Germinal center (tissue), 1 donor: Measurements from ENCODE around the gene IL22RA1.

Experiments
- DNase-seq: peaks from one replicate; pipeline ENCODE4 v3.0.0; 2012; ENCODE audit warnings: mixed read lengths, low spot score

Gene IL22RA1

DNA sequence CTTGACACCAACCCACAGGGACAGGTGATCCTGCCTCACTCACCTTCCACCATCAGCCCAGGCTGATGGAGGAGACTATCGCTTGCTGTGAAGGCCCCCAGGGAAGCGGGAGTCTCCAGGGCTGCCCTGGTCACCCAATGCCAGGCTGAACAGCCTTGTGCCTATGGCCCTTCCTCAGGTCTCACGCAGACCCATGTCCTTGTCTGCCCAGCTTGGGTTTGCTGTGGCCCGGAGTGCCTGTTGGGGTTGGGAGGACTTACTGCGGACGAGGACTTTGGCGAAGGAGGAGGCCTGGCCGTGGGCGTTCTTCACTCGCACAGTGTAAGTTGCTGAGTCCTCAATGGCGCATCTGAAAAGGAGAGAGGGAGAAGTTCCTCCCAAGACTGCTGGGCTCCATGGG lies 45.3 kb downstream of the IL22RA1 start:
- DNase-seq, result no peak

DNA sequence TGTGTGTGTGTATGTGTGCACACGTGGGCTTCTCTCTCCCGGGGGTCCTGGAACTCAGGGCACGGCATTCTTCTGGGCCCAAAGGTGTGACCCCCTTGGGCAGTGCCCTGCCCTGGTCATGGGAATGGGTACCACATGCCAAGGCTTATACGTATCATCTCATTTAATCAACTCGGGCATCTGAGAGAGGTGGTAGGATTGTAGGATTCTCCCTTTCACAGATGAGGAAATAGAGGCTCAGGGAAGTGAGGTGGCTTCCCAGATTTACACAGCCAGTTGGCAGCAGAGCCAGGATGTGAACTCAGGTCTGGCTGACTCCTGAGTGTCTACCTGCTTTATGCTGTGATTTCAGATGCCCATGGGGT lies 46.2 kb downstream of the IL22RA1 start:
- DNase-seq, result no peak

DNA sequence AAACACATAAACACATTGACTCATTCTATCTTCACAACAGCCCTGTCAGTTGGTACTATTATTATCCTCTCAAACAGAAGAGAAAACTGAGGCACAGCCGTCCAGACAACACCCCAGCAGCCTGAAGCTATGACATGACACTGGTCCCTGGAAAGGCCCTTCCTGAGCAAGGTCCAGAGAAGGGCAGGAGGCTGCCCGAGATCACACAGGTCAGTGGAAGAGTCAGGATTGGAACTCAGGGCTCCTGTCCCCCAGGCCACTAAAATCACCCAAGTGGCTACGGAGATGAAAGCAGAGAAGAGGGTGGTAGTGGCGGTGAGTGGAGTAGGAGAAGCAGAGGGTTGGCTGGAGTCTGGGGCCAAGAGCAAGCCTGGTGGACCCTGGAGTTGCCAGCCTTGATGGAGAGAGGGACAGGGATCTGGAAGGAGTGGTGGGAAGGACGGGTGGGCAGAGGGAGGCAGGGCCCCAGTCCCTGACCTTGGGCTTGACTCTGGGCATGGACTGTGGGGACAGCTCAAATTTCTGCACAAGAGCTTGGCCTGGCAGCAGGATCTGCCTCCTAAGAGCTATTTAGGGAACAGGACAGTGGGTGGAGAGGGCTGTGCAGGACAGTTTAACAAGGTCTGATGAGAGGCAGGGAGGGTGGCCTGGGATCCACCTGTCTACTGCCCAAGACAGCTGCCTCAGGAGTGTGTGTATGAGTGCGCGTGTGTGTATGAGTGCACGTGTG lies 46.8 kb downstream of the IL22RA1 start:
- no peak for DNase-seq

DNA sequence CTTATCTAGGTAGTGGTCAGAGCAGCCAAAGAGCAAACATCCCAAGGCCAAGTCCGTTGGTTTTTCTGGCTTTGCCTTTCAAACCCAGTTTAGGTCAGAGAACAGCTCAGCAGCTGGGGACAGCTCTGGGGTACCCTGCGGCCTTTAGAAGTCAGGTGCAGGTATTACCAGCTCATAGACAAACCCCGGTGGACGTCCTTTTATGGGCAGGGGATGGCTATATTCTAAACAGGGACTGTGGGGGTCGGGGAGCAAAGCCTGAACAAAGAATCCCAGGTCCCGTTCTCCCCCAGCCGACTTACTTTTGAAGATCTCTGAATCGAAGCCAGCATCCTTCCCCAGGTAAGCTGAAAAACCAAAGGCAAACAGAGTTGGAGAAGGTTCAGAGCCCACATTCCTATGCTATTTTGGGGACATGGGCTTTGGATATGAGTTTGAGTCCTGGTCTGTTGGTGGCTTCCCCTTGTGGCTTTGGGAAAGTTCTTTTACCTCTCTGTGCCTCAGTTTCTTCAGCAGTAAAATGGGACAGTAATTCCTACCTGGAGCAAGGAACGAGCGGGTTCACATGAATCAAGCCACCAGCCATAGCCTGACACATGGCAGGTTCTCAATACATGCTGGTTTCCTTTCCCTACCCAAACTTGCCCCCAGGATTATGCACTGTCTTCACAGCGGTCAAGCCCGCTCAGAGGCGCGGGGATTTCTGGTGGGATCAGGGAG lies 47.6 kb downstream of the IL22RA1 start:
- DNase-seq, result no peak

DNA sequence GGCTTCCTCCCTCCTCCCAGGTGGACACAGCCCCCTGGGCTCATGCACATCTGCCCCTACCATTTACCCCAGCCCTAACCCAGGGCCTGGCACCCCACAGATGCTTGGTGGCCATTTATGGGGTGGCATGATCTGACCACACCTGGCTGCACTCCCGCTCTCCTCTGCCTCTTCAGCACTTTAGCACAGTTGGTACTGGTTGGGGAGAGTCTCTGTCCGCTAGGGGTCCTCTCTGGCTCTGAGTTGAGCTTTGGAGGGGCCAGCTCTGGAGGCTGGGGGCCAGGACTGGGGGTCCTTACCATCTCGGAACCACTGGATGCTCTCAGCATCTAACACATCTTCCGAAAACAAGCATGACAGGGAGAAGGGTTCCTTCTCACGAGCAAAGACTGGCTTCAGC lies 48.4 kb downstream of the IL22RA1 start:
- DNase-seq, result no peak

DNA sequence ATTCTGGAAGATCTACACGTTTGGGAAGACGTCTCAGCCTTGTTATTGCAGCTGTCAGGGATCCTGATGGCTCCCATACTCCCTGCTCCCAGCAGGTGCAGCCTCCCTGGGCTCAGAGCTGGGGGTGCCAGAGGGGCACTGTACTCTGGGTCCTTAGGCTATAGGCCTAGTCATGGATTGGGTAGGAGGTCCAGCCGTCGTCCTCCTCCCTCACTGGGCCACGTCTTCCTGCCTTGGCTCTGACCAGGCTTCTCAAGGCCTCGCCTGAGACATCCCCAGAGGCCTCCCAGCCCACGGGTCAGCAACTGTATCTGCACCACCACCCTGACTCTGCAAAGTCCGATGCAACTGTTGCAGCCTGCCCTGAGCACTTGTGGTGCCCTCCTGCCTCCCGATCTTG lies 49.2 kb downstream of the IL22RA1 start:
- no peak for DNase-seq

DNA sequence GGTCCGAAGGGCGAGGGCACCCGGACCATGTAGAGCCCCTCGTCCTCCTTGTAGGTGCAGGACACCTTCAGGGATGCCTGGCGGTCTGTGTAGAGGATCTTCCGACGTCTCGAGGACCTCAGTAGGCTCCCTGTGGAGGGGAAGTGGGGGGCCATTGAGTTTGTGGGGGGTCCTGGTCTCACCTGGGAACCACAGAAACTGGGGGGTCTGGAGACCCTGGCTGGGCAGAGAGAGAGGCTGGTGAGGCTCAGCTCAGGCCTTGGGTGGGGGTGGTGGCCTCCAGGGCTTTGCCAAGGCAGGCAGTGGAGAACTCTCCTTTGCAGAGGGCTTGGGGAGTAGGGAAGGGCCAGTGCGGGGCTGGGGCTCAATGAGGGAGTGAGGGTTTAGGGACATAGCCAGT lies 50.0 kb downstream of the IL22RA1 start:
- no peak for DNase-seq

DNA sequence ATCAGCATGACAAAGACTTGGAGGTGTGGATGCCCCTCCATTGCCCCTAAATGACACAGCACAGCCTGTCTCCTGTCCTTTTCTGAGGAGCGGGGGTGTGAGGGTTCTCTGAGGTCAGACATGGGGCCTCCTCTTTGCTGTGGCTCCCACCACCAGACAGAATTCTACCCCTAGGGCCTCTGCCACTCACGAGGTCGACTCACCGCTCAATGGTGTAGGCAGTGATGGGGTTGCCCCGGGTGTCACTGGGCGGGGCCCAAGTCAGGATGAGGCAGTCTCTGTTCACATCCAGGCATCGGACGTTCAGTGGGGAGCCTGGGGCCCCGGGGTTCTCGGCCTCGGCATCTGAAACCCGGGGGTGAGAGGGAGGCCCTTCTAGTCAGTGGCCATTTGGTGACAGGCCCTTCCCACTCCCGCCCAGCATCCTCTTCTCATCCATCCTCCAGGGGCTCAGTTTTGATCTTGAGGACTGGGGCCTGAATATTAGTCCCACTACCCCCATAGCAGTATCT lies 50.9 kb downstream of the IL22RA1 start:
- DNase-seq, result no peak

DNA sequence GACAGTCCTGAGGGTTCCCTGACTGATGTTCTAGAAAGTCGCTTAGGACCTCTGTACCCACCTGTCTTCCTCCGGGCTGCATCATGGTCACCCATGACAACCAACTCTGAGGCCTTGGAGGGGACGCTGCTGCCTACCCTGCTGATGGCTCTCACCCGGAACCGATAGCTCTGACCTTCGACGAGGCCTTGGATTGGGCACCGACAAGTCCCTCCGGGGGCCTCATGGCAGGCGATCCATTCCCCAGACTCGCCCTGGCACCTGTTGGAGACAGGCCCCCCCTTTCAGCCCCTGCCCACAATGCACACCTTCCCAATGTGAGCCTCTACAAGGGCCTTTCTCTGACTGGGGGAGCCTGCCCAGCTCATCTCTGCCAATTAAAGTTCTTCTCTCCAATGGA lies 52.2 kb downstream of the IL22RA1 start:
- DNase-seq, result no peak

DNA sequence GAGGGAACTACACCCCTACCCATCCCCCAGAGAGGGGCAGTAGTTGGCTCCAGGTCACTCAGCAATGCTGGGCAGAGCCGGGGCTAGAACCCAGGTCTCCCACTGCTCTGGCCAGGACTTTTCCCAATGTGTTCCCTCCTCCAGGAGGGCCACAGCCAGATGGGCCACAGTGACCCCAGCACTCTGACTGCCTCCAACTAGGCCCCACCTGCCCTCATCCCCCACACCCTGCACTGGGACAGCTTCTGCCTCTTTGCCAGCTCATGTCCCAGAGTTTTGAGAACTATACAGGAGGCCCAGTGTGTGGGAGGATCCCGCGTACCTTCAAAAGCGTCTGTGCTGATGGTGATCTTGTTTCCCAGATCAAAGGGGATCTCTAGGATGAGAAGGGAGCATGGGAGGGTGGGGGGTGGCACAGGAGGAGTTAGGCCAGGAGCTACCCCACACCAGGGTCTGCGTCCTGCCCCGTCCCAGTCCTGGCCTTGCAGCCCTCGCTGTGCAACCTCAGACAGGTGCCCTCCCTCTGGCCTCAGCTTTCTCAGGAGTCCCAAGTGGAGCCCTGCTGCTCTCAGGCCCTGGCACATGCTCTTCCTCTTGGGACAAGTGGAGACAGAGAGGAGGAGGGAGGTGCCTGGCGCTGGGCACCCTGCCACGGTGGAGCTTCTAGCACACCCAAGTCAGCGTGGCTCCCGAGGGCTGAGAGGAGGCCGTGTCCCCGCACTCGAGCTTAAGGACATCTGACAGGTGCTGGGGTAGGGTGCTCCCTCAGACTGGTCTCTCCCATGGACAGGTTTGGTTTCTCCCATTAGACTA lies 53.0 kb downstream of the IL22RA1 start:
- DNase-seq, result no peak

DNA sequence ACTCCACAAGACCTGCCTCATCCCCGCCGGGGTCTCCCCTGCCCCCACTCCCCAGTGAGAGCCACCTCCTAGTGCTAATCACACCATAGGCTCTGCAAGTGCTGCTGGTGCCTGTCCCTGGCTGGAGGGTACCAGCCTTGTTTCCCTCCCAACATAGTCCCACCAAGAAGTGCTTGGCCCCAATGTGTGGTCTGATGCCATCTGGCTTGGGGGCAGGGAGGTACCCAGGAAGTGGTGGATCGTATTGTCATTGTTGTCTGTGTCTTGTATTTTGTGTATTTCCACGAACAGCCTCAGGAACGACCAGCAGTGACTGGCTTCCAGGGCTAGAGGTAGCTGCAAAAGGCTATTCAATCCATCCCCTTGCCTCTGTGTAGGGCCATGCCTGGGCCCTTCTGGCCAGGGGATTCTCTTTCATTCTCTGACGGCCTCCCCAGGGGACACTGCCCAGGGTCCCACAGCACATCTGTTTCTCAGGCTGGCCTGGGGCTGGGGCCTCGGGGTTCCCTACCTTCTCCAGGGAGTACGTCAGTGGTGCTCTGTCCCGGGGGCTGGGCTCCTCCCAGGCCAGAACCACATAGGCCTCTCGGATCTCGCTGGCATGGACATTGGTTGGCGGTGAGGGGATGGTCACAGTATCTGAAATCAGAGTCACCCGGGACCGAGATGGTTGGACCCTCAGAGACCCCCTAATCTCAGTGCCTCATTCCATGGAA lies 53.8 kb downstream of the IL22RA1 start:
- DNase-seq, result no peak

DNA sequence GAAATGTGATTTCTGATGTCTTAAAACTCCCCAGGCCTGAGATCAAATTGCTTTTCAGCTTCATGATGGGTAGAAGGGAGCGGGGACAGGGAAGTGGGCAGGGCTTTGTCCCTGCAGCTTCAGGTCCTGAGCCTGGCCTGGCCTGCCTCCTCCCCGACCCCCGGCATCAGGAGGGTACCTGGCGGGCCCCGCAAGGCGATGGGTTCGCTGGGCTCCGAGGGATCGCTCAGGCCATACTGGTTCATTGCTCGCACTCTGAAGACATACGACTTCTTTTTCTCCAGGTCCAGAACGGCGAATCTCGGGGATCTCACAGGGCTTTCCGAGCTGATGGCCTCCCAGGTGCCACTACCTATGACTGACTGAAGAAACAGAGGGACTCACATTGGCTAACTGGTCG lies 56.5 kb downstream of the IL22RA1 start:
- DNase-seq, result no peak

DNA sequence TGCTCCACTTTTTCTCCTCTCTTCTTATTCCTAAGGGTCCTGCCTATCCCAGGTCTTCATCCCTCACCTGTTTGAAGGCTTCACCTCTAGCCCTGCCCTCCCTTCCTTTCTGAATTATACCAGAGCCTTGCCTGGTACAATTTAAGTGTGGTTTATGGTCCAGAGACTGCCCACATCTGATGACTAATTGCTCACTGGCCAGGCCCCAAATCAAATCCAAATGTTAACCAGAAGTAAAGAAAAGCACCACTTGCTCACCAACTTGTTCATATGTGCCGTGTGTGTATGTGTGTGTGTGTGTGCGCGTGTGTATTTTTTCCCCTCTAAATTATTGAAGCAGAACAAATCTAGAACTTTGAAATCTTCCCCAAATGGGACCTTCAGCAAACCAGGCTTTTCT lies 57.4 kb downstream of the IL22RA1 start:
- no peak for DNase-seq

DNA sequence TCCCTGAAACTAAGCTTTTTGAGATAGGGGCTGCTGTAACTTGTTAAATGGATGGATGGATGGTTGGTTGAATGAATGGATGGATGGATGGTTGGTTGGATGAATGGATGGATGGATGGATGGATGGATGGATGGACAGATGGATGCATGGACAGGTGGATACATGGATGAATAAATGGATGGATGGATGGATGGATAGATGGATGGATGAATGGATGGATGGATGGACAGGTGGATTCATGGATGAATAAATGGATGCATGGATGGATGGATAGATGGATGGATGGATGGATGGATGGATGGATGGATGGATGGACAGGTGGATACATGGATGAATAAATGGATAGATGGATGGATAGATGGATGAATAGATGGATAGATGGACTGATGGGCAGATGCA lies 57.9 kb downstream of the IL22RA1 start:
- DNase-seq, result no peak

DNA sequence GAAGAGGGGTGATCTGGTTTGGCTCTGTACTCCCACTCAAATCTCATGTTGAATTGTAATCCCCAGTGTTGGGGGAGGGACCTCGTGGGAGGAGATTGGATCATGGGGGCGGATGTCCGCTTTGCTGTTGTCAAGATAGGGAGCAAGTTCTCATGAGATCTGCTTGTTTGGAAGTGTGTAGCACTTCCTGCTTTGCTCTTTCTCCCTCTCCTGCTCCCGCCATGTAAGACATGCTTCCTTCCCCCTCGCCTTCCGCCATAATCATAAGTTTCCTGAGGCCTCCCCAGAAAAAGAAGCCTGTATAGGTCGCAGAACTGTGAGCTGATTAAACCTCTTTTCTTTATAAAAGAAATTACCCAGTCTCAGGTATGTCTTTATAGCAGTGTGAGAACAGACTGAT lies 58.9 kb downstream of the IL22RA1 start:
- DNase-seq, result no peak

DNA sequence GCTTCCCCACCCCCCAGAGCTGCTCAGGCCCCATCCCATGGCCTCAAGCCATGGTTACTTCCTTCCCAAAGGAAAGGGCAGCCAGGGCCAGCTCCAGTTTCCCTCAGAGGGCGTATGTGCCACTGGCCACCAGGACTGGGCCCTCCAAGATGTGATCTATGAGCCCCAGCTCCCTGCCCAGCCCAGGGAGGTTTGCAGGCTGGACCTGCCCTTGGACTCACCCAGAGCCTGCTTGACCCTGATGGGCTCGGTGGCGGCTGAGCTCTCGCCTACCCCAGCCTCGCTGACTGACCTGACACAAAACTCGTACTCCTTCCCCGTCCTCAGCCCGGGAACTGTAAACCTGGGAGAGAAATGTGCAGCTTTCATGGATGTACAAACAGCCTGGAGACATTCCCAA lies 60.6 kb downstream of the IL22RA1 start:
- DNase-seq, result no peak

DNA sequence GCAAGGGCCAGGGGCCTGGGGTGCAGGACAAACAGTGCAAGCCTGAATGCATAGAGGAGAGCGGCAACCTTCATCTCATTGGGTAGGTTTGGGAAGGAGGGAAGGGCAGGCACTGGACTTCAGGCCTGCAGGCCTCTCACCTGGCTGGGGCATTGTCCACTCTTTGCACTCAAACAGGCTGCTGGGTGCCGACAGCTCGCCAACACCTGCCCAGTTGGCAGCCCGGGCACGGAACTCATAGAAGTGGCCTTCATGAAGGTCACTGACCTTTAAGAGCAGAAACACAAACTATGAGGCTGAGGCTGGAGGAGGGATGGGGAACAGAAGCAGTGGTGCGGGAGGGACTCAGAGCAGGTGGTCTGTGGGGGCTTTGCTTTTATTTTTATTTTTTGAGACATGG lies 61.8 kb downstream of the IL22RA1 start:
- no peak for DNase-seq

DNA sequence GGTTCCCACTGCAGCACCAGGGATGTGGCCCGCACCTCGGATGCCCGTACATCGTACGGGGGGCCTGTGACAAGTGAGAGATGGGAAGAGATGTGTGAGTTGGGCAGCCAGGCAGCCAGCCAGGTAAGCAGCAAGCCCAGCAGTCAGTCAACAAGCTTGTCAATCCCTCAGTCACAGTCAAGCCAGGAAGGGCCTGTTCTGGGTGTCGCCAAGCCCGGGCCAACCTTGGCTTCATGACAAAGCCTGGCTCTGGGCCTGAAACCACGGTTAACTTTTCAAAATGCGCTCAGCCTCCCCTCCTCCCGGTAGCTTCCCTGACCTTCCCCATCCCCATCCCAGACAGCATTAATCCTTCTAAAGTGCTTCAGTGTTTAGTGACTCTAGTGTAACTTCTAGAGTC lies 62.8 kb downstream of the IL22RA1 start:
- no peak for DNase-seq

DNA sequence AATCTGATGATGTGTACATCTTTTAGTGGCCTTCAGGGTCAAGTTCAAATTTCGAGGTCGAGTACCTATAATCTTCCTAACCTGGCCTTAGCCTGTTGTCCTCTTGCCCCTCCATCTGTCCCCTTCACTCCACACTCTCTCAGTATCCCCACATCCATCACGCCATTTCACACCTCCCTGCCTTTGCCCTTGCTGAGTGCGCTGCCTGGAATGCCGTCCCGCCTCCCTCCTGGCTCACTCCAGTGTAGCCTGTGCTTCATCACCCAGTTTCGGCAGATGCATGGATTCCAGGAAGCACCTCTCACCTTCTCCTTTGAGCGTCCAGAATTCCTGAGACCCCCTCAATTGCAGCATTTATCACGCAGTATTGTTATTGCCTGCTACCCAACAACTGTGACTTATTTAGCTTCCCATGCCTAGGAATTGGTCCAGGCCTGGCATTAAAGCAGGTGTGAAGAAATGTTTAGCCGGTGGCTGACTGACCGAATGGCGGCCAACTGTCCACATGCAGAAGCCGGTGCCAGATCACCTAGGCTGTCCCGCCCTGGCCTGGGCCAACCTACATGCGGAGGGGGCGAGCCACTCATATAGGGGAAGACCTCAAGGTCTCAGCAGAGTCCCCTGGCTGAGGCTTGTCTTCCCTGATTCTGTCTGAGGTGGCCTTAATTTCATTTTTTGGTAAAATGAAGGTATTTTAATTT lies 65.5 kb downstream of the IL22RA1 start:
- no peak for DNase-seq

DNA sequence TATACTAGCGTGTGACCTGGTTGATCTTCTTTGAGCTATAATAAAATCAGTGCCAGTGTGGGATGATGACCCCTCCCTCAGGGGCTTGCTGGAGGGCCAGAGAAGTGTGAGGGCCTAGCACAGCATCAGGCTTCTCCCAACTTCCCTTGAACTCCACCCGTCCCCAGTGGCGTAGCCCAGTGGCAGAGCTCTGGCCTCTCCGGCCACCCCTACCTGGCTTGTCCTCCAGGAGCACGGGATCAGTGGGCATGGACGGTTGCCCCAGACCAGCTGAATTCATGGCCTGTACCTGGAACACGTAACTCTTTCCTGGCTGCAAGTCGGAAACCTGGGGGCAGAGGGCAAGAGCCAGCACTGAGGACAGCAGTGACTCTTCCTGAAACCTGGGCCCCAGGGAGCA lies 67.0 kb downstream of the IL22RA1 start:
- DNase-seq, result no peak

DNA sequence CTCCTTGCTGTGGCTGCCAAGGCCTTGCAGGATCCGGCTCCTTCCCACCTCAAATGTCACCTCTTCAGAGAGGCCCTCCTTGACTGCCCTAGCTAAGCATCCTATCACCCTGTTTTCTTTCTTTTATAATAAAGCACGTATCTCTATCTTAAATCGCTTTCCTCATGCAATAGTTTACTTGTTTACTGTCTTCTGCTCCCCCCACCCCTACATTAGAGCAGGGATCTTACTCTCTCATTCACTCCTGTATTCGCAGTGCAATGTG lies 67.4 kb downstream of the IL22RA1 start:
- no peak for DNase-seq
